GM12878 (cell line): ENCODE measurements around the gene RAD17. TPM values are rescaled to one million over a fixed set of nuclear protein-coding genes. Genes with fewer than 3 reads are reported as not detected.
A peak's percentile ranks its signal among the peaks of the same experiment; 100 is the strongest.

Experiments used
- BRCA1 ChIP-seq: IDR thresholded peaks from 2 replicates; pipeline ENCODE4 v1.6.1; 2011; ENCODE audit warnings: low read depth, low read length, improper control_type of control experiment
- CEBPZ ChIP-seq: fragments of 150-350 bp; IDR thresholded peaks from 2 replicates; pipeline ENCODE4 v1.6.1; 2016; ENCODE audit warnings: low read depth, low read length
- CREM ChIP-seq: IDR thresholded peaks from 2 replicates; pipeline ENCODE4 v1.6.1; 2014; ENCODE audit warnings: antibody characterized with exemption, low read depth
- EGR1 ChIP-seq, 2 experiments: IDR thresholded peaks; 1 replicate in 1 of 2; 2 replicates in 1 of 2; pipeline ENCODE4 v1.6.1; 2011 to 2012; ENCODE audit warnings: low read depth in 2 of 2, low read length in 2 of 2, borderline replicate concordance in 1 of 2, mild to moderate bottlenecking in 1 of 2, moderate library complexity in 1 of 2
- FOS ChIP-seq: IDR thresholded peaks from 3 replicates; pipeline ENCODE4 v1.6.1; 2011; ENCODE audit warnings: borderline replicate concordance; ENCODE audit not compliant: insufficient read length; ENCODE audit errors: extremely low read depth
- HDGF ChIP-seq: fragments of 450-650 bp; IDR thresholded peaks from 2 replicates; pipeline ENCODE4 v1.6.1; 2016; ENCODE audit warnings: antibody characterized with exemption
- IKZF2 ChIP-seq, 2 experiments: fragments of 450-650 bp; IDR thresholded peaks; 2 replicates each; pipeline ENCODE4 v1.6.1; 2017; ENCODE audit warnings: mild to moderate bottlenecking in 2 of 2, moderate library complexity in 2 of 2
- LARP7 ChIP-seq: fragments of 450-650 bp; IDR thresholded peaks from 2 replicates; pipeline ENCODE4 v1.6.1; 2017; ENCODE audit warnings: mild to moderate bottlenecking
- NBN ChIP-seq: fragments of 450-650 bp; IDR thresholded peaks from 2 replicates; pipeline ENCODE4 v1.6.1; 2016
- NFIC ChIP-seq: IDR thresholded peaks from 2 replicates; pipeline ENCODE4 v1.6.1; 2012; ENCODE audit warnings: low read depth, mild to moderate bottlenecking, inconsistent platforms, low read length, moderate library complexity
- NFXL1 ChIP-seq: fragments of 450-650 bp; IDR thresholded peaks from 2 replicates; pipeline ENCODE4 v1.6.1; 2017; ENCODE audit warnings: antibody characterized with exemption, mild to moderate bottlenecking, borderline replicate concordance
- NRF1 ChIP-seq: conservative IDR thresholded peaks from 2 replicates; pipeline ENCODE4 v1.6.1; 2011; ENCODE audit warnings: mild to moderate bottlenecking, low read depth, low read length, improper control_type of control experiment
- PAX8 ChIP-seq: fragments of 450-650 bp; IDR thresholded peaks from 2 replicates; pipeline ENCODE4 v1.6.1; 2017; ENCODE audit warnings: mild to moderate bottlenecking, moderate library complexity
- POLR2AphosphoS5 ChIP-seq: IDR thresholded peaks from 2 replicates; pipeline ENCODE4 v1.6.1; 2011; ENCODE audit warnings: mild to moderate bottlenecking, low read length, inconsistent platforms
- RCOR1 ChIP-seq: conservative IDR thresholded peaks from 2 replicates; pipeline ENCODE4 v1.6.1; 2012; ENCODE audit warnings: low read depth, low read length, improper control_type of control experiment
- SKIL ChIP-seq: fragments of 450-650 bp; IDR thresholded peaks from 2 replicates; pipeline ENCODE4 v1.6.1; 2017; ENCODE audit warnings: mild to moderate bottlenecking, low read depth, inconsistent platforms; ENCODE audit not compliant: poor library complexity, severe bottlenecking
- SMAD5 ChIP-seq: IDR thresholded peaks from 2 replicates; pipeline ENCODE4 v1.6.1; 2016; ENCODE audit warnings: antibody characterized with exemption, low read depth
- SP1 ChIP-seq: IDR thresholded peaks from one replicate; pipeline ENCODE4 v1.6.1; 2011; ENCODE audit warnings: low read depth, low read length
- SUPT20H ChIP-seq: IDR thresholded peaks from 2 replicates; pipeline ENCODE4 v1.6.1; 2011; ENCODE audit warnings: low read depth, mild to moderate bottlenecking, low read length, moderate library complexity, borderline replicate concordance; ENCODE audit not compliant: control insufficient read depth
- USF2 ChIP-seq: IDR thresholded peaks from 2 replicates; pipeline ENCODE4 v1.6.1; 2011; ENCODE audit warnings: low read depth, low read length, improper control_type of control experiment, borderline replicate concordance
- WRNIP1 ChIP-seq: IDR thresholded peaks from 2 replicates; pipeline ENCODE4 v1.6.1; 2011; ENCODE audit warnings: low read depth, low read length, improper control_type of control experiment, borderline replicate concordance
- ZNF207 ChIP-seq: fragments of 450-650 bp; IDR thresholded peaks from 2 replicates; pipeline ENCODE4 v1.6.1; 2014; ENCODE audit warnings: antibody characterized with exemption, mild to moderate bottlenecking, borderline replicate concordance
- polyA plus RNA-seq, 11 experiments: library from polyadenylated mRNA; depleted of rRNA in 4 of 11; unstranded in 6 of 11; stranded (reverse) in 5 of 11; fragments of >200 nt; fragmentation: Nextera tagmentation in 4 of 11; fragmentation: Illumina TruSeq in 1 of 11; extraction: Ambion mirVana in 4 of 11; extraction: Trizol in 1 of 11; gene quantifications; 1 replicate in 1 of 11; 2 replicates in 10 of 11; pipeline versions ENCODE4 v1.2.1 to v1.2.3, GENCODE V29; 2011 to 2016; ENCODE audit warnings: inconsistent platforms in 2 of 11, missing spikeins in 2 of 11, low read depth in 1 of 11
- total RNA-seq, 4 experiments: library from RNA; depleted of rRNA in 3 of 4; stranded (reverse); fragments of >200 nt in 3 of 4; fragmentation: Illumina TruSeq in 1 of 4; extraction: Trizol in 1 of 4; gene quantifications; 2 replicates each; pipeline versions ENCODE4 v1.2.1 to v1.2.3, GENCODE V29; 2013 to 2021

RAD17 gene
- total and polyA plus RNA-seq, 10 of the 15 experiments (the other 5 are each of a cell fraction or from before 2014, with no cell fraction given): 23.9 to 55.4 (median 44.5) TPM

GRCh38 chr5:69334793-69335268, 34.8 kb upstream of the RAD17 start (continued):
- TF ChIP-seq CEBPZ: no peak
- no peak for TF ChIP-seq SKIL
- no peak for TF ChIP-seq PAX8
- TF ChIP-seq SMAD5: no peak
- TF ChIP-seq USF2: no peak
- no peak for TF ChIP-seq FOS
- no peak for TF ChIP-seq LARP7
- TF ChIP-seq WRNIP1: no peak
- no peak for TF ChIP-seq NBN
- TF ChIP-seq IKZF2 (IDR thresholded peaks at IDR 0.05): peak in 1 of 2 experiments; percentile 27; a peak in 2 of 4 replicates
- TF ChIP-seq BRCA1: no peak
- TF ChIP-seq NRF1: no peak
- TF ChIP-seq SUPT20H: no peak
- TF ChIP-seq SP1: no peak
- 0 out of 2 replicates have a peak, but pooled peaks have one; percentile 39 for TF ChIP-seq HDGF
- TF ChIP-seq POLR2AphosphoS5: no peak
- no peak for TF ChIP-seq ZNF207
- TF ChIP-seq RCOR1: no peak
- TF ChIP-seq CREM: no peak
- no peak for TF ChIP-seq NFIC
- 0 out of 3 replicates have a peak, but pooled peaks of 1 of the 2 experiments have one; percentile 10 for TF ChIP-seq EGR1 (IDR thresholded peaks at IDR 0.05; ENCODE audit: borderline replicate concordance in 1 of 2, low read depth in 2 of 2, low read length in 2 of 2)
- no peak for TF ChIP-seq NFXL1
